ENCODE measurements around the gene NDUFA11.

NDUFA11 gene

GRCh38 chr19:5881543-5882299 lies 21.9 kb downstream of the NDUFA11 start:
- POLR2A ChIA-PET = no interaction called here
- TF ChIP-seq SP7 (tag by site-specific recombination; IDR thresholded peaks at IDR 0.05) (peak; percentile 17; the same call in 1 of the 2 replicates), PBX3 (CRISPR knock-in tag; IDR thresholded peaks at IDR 0.05) (no peak), ZEB2 (tag by site-specific recombination; IDR thresholded peaks at IDR 0.05) (peak; percentile 25; the same call in 1 of the 2 replicates), ZNF362 (tag by site-specific recombination; IDR thresholded peaks at IDR 0.05) (peak; percentile 68; the same call in 1 of the 2 replicates), ZNF140 (tag by site-specific recombination; IDR thresholded peaks at IDR 0.05) (no peak), GLIS1 (tag by site-specific recombination; IDR thresholded peaks at IDR 0.05) (peak; percentile 98), ZNF214 (tag by site-specific recombination; IDR thresholded peaks at IDR 0.05; ENCODE audit: borderline replicate concordance) (no peak), ZFP3 (tag by site-specific recombination; IDR thresholded peaks at IDR 0.05; ENCODE audit: low read depth) (peak; percentile 51; the same call in 1 of the 2 replicates), ZNF600 (tag by site-specific recombination; IDR thresholded peaks at IDR 0.05) (peak; percentile 25; the same call in 1 of the 2 replicates), SP2 (tag by site-specific recombination; IDR thresholded peaks at IDR 0.05) (peak; percentile 37), ZNF157 (tag by site-specific recombination; IDR thresholded peaks at IDR 0.05) (no peak), ZSCAN5A (tag by site-specific recombination; IDR thresholded peaks at IDR 0.05) (no peak), ZNF623 (tag by site-specific recombination; IDR thresholded peaks at IDR 0.05) (no peak), KLF17 (tag by site-specific recombination; IDR thresholded peaks at IDR 0.05) (0 out of 2 replicates have a peak, but pooled peaks have one; percentile 22), ZNF335 (tag by site-specific recombination; conservative IDR thresholded peaks at IDR 0.05) (no peak), ZNF175 (tag by site-specific recombination; IDR thresholded peaks at IDR 0.05) (no peak), TSHZ1 (tag by site-specific recombination; IDR thresholded peaks at IDR 0.05; ENCODE audit: borderline replicate concordance) (no peak), ZFHX2 (tag by site-specific recombination; conservative IDR thresholded peaks at IDR 0.05) (peak; percentile 74), EGR2 (tag by site-specific recombination; IDR thresholded peaks at IDR 0.05; ENCODE audit: low read depth) (peak; percentile 65), ZNF398 (tag by site-specific recombination; IDR thresholded peaks at IDR 0.05) (no peak), ZNF548 (tag by site-specific recombination; IDR thresholded peaks at IDR 0.05) (no peak), ZBTB17 (tag by site-specific recombination; IDR thresholded peaks at IDR 0.05) (peak; percentile 71), ZNF274 (IDR thresholded peaks at IDR 0.05; ENCODE audit: low read length) (no peak), ZNF274 (tag by site-specific recombination; IDR thresholded peaks at IDR 0.05; ENCODE audit: borderline replicate concordance) (no peak)
- TF ChIP-seq, protein P1, sequence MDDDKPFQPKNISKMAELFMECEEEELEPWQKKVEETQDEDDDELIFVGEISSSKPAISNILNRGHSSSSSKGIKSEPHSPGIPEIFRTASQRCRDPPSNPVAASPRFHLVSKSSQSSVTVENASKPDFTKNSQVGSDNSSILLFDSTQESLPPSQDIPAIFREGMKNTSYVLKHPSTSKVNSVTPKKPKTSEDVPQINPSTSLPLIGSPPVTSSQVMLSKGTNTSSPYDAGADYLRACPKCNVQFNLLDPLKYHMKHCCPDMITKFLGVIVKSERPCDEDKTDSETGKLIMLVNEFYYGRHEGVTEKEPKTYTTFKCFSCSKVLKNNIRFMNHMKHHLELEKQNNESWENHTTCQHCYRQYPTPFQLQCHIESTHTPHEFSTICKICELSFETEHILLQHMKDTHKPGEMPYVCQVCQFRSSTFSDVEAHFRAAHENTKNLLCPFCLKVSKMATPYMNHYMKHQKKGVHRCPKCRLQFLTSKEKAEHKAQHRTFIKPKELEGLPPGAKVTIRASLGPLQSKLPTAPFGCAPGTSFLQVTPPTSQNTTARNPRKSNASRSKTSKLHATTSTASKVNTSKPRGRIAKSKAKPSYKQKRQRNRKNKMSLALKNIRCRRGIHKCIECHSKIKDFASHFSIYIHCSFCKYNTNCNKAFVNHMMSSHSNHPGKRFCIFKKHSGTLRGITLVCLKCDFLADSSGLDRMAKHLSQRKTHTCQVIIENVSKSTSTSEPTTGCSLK (tag by site-specific recombination; IDR thresholded peaks at IDR 0.05) = no peak

More at GRCh38 chr19:5881543-5882299, 21.9 kb downstream of the NDUFA11 start:
- no peaks in the 10 kb centered on the region for H3K36me3 ChIP-seq (ENCODE audit: control insufficient read depth in 2 of 2, insufficient read depth in 1 of 2, low read length in 2 of 2)
- H3K9me3 ChIP-seq (ENCODE audit: control insufficient read depth, insufficient read depth, low read depth, low read length) = no peaks in the 10 kb centered on the region
- H3K4me1 ChIP-seq (ENCODE audit: control insufficient read depth, insufficient read depth, low read length) = no peaks in the 10 kb centered on the region
- no peak overlapping the region for H3K27ac ChIP-seq (ENCODE audit: extremely low read depth, low read depth, low read length)
- CTCF ChIA-PET = interaction anchor here (0.7 to 5.1 kb wide), 3 partner anchors 15 to 94 kb away, joined by 3 to 30 read pairs (median 5); no protein-coding TSS in a partner anchor
- H3K4me3 ChIP-seq (ENCODE audit: low read depth, low read length) = no peak overlapping the region
